Right lobe of liver (tissue), 6 donors: ENCODE data around the gene DET1. TPM values are rescaled to one million over a fixed set of nuclear protein-coding genes. Genes with fewer than 3 reads are reported as not detected.
"Not testable (repeated sequence)": the region's sequence is repeated elsewhere in the genome, so short reads cannot be mapped to it uniquely, and the experiment has no call there.

Source experiments
- ATAC-seq, 4 donors: fragments of 200-7000 bp; cut with Tn5 transposase; one replicate each; pipeline ENCODE4 v1.9.1; 2020; ENCODE audit warnings: mild to moderate bottlenecking in 4 of 4, moderate library complexity in 4 of 4
- DNase-seq, 3 donors: peaks; one replicate each; pipeline ENCODE4 v3.0.0-alpha.2; 2020
- H3K27ac ChIP-seq, 3 donors: fragments of 200-600 bp; one replicate each; pipeline ENCODE4 v1.8.0; 2022
- H3K27me3 ChIP-seq, 2 donors: fragments of 200-600 bp; one replicate each; pipeline ENCODE4 v1.8.0; 2022
- H3K36me3 ChIP-seq, 4 donors: fragments of 200-600 bp; sonication (generic) in 1 of 4; one replicate each; pipeline versions ENCODE4 v1.5.1 to v1.8.0; 2017 to 2022; ENCODE audit warnings: control low read depth in 1 of 4
- H3K4me1 ChIP-seq, 4 donors: fragments of 200-600 bp; sonication (generic) in 1 of 4; one replicate each; pipeline versions ENCODE4 v1.5.1 to v1.8.0; 2017 to 2022; ENCODE audit warnings: control low read depth in 1 of 4
- H3K4me3 ChIP-seq, 3 donors: fragments of 200-600 bp; one replicate each; pipeline ENCODE4 v1.8.0; 2022
- H3K9me3 ChIP-seq, 4 donors: fragments of 200-600 bp; sonication (generic) in 1 of 4; one replicate each; pipeline versions ENCODE4 v1.5.1 to v1.8.0; 2017 to 2022; ENCODE audit warnings: control low read depth in 1 of 4
- CTCF ChIP-seq, 4 donors: fragments of 200-600 bp in 3 of 4; fragments of 450-650 bp in 1 of 4; IDR thresholded peaks; one replicate each; pipeline versions ENCODE4 v1.5.1 to v1.8.0; 2016 to 2022; ENCODE audit warnings: antibody characterized with exemption in 4 of 4, mild to moderate bottlenecking in 2 of 4
- POLR2A ChIP-seq: fragments of 450-650 bp; IDR thresholded peaks from one replicate; pipeline ENCODE4 v1.6.1; 2017; ENCODE audit warnings: antibody characterized with exemption, mild to moderate bottlenecking
- WGBS: methylation state at CpG from one replicate; pipeline ENCODE4 v1.1.6; 2018; ENCODE audit warnings: low coverage, low lambda C conversion rate; ENCODE audit not compliant: insufficient coverage; ENCODE audit errors: missing lambda C conversion rate; 5-methylcytosine and 5-hydroxymethylcytosine counted together
- intact Hi-C, 2 donors: fragments of 100-400 bp; cut with DNase I; formaldehyde crosslinking; loops; one replicate each; pipeline versions ENCODE4 v1.11.2 to v1.14.1; 2022
- total RNA-seq, 6 experiments: library from RNA; depleted of rRNA in 2 of 6; stranded (reverse); fragments of >200 nt in 2 of 6; fragmentation: NEBNext Ultra II Directional in 3 of 6; extraction: Animal tissue kit (Norgen Biotek cat#: 25700) in 3 of 6; gene quantifications; one replicate each; pipeline versions ENCODE4 v1.1.0 to v1.2.4, GENCODE V29; 2016 to 2023
- donor health status: DM: no; HTN: yes; CAD: no.
- donor health status: DM: no; HTN: no; CAD: no.
- donor health status: DM: no; HTN: no; CAD: no.
- donor health status: DM: no; HTN: yes; CAD: no.
- donor health status: DM: no; HTN: yes; CAD: no.

The DET1 gene
- total RNA-seq, 6 experiments from 2014 or later = 1.3 to 2.5 (median 1.9) TPM

GRCh38 chr15:88571153-88571851, 24.8 kb upstream of the DET1 start:
- intact Hi-C loops = no loop called here
- ATAC-seq = no peak

DNA sequence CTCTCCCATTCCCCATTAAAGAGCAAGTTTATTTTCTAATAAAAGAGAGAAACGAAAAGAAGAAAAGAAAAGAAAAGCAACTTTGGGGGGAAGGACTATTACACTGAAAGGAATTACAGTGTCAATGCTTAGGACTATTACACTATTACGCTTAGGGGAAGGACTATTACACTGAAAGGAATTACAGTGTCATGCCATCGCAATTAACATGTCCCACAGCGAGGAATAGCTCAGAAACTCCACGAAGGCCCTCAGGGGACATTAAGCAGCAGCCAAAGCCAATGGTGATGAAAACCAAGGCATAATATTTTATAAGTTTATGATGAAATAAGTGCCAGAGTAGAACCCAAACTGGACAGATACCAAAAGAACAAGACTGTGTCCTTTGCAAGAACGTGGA, 22.1 kb upstream of the DET1 start:
- Histone ChIP-seq H3K36me3 (no peaks in the 10 kb centered on the region), H3K4me3 (no peak overlapping the region), H3K4me1 (no peaks in the 10 kb centered on the region), H3K27ac (no peak overlapping the region), H3K27me3 (no peaks in the 10 kb centered on the region), H3K9me3 (no peaks in the 10 kb centered on the region)
- no peak for DNase-seq
- intact Hi-C loops = no loop called here
- TF ChIP-seq POLR2A = no peak
- no peak for TF ChIP-seq CTCF (IDR thresholded peaks at IDR 0.05)
- 62% methylated on average over 5 of the region's 6 CpGs for WGBS
- ATAC-seq = no peak

More at GRCh38 chr15:88571153-88571851, 24.8 kb upstream of the DET1 start:
- no peaks in the 10 kb centered on the region for H3K27me3 ChIP-seq
- DNase-seq = no peak
- TF ChIP-seq CTCF (IDR thresholded peaks at IDR 0.05) (no peak), POLR2A (no peak)
- 78% methylated on average over 3 of the region's 7 CpGs for WGBS
- H3K36me3 ChIP-seq = no peaks in the 10 kb centered on the region
- H3K9me3 ChIP-seq = no peaks in the 10 kb centered on the region
- no peak overlapping the region for H3K4me3 ChIP-seq
- H3K27ac ChIP-seq = no peak overlapping the region
- no peaks in the 10 kb centered on the region for H3K4me1 ChIP-seq

GRCh38 chr15:88564741-88565140, 18.3 kb upstream of the DET1 start:
- no peak overlapping the region for H3K4me3 ChIP-seq
- ATAC-seq (no peak), DNase-seq (no peak)
- no peaks in the 10 kb centered on the region for H3K9me3 ChIP-seq
- H3K36me3 ChIP-seq = no peaks in the 10 kb centered on the region
- 75% methylated on average over 3 of the region's 3 CpGs for WGBS
- intact Hi-C loops = no loop called here
- H3K27ac ChIP-seq = no peak overlapping the region
- H3K27me3 ChIP-seq = no peaks in the 10 kb centered on the region
- H3K4me1 ChIP-seq = no peaks in the 10 kb centered on the region
- TF ChIP-seq POLR2A (no peak), CTCF (IDR thresholded peaks at IDR 0.05) (no peak)

GRCh38 chr15:88563638-88564037, 17.2 kb upstream of the DET1 start:
- Histone ChIP-seq H3K27ac (no peak overlapping the region), H3K27me3 (no peaks in the 10 kb centered on the region), H3K36me3 (no peaks in the 10 kb centered on the region), H3K9me3 (no peaks in the 10 kb centered on the region), H3K4me1 (no peaks in the 10 kb centered on the region), H3K4me3 (no peak overlapping the region)
- TF ChIP-seq CTCF (IDR thresholded peaks at IDR 0.05) = no peak
- TF ChIP-seq POLR2A = no peak
- DNase-seq = no peak
- intact Hi-C loops = no loop called here
- 32% methylated on average over 5 of the region's 5 CpGs for WGBS
- no peak for ATAC-seq

DNA sequence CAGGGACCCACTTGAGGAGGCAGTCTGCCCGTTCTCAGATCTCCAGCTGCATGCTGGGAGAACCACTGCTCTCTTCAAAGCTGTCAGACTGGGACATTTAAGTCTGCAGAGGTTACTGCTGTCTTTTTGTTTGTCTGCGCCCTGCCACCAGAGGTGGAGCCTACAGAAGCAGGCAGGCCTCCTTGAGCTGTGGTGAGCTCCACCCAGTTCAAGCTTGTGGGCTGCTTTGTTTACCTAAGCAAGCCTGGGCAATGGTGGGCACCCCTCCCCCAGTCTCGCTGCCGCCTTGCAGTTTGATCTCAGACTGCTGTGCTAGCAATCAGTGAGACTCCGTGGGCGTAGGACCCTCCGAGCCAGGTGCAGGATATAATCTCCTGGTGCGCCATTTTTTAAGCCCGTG, 13.1 kb upstream of the DET1 start:
- intact Hi-C loops, H3K36me3 ChIP-seq, DNase-seq, H3K27ac ChIP-seq, H3K4me3 ChIP-seq, H3K4me1 ChIP-seq, H3K9me3 ChIP-seq, ATAC-seq, H3K27me3 ChIP-seq: not testable (repeated sequence)
- WGBS = no CpG with 5 or more reads among the region's 9 CpGs

- intact Hi-C loops, H3K4me1 ChIP-seq, H3K4me3 ChIP-seq, H3K27me3 ChIP-seq, H3K9me3 ChIP-seq, H3K36me3 ChIP-seq, H3K27ac ChIP-seq, DNase-seq, ATAC-seq: not testable (repeated sequence)
- 67% methylated on average over 1 of the region's 1 CpG for WGBS
These were observed 11.5 kb upstream of the DET1 start for GRCh38 chr15:88558026-88558425.

- WGBS = 40% methylated on average over 1 of the region's 1 CpG
- H3K4me3 ChIP-seq, ATAC-seq, H3K9me3 ChIP-seq, intact Hi-C loops, DNase-seq, H3K4me1 ChIP-seq, H3K27me3 ChIP-seq, H3K27ac ChIP-seq, H3K36me3 ChIP-seq: not testable (repeated sequence)
These were observed 1.5 kb upstream of the DET1 start for GRCh38 chr15:88548009-88548408.
